Common myeloid progenitor, CD34-positive (primary cell): ENCODE data around the gene FAHD1.

Experiments
- CTCF ChIA-PET: fragments of 350-600 bp; sonication (Branson Sonifier 250); formaldehyde crosslinking; loops from one replicate; lab custom pipeline; 2021; ENCODE audit warnings: antibody characterized with exemption; lab: Charles Lee
- POLR2A ChIA-PET: fragments of 350-600 bp; sonication (Branson Sonifier 250); formaldehyde crosslinking; loops from one replicate; lab custom pipeline; 2021; ENCODE audit warnings: antibody characterized with exemption; lab: Charles Lee
- DNase-seq, 3 donors: peaks; one replicate each; pipeline versions ENCODE4 v3.0.0 to v3.0.0-alpha.2; 2013
- H3K27ac ChIP-seq, 2 experiments: 1 replicate in 1 of 2; 2 replicates in 1 of 2; pipeline ENCODE4 v1.7.0; 2013; ENCODE audit warnings: inconsistent platforms in 2 of 2, low read length in 2 of 2, mild to moderate bottlenecking in 2 of 2, low read depth in 1 of 2, moderate library complexity in 1 of 2; ENCODE audit not compliant: severe bottlenecking in 2 of 2, insufficient read depth in 1 of 2, poor library complexity in 1 of 2
- H3K27me3 ChIP-seq, 5 experiments: replicated peaks in 2 of 5; 1 replicate in 3 of 5; 2 replicates in 2 of 5; pipeline versions ENCODE4 v1.6.1 to v1.7.0; 2013; ENCODE audit warnings: low read length in 4 of 5, mild to moderate bottlenecking in 2 of 5, moderate library complexity in 2 of 5, inconsistent platforms in 1 of 5; ENCODE audit not compliant: insufficient read depth in 5 of 5, control insufficient read depth in 4 of 5
- H3K36me3 ChIP-seq, 4 experiments: 1 replicate in 2 of 4; 2 replicates in 2 of 4; pipeline versions ENCODE4 v1.6.1 to v1.7.0; 2013; ENCODE audit warnings: low read length in 3 of 4, control low read depth in 1 of 4, mild to moderate bottlenecking in 1 of 4; ENCODE audit not compliant: control insufficient read depth in 4 of 4, insufficient read depth in 4 of 4
- H3K4me1 ChIP-seq, 4 experiments: 1 replicate in 3 of 4; 2 replicates in 1 of 4; pipeline versions ENCODE4 v1.6.1 to v1.7.1; 2013; ENCODE audit warnings: low read length in 3 of 4, mild to moderate bottlenecking in 3 of 4, control low read depth in 1 of 4, inconsistent platforms in 1 of 4, moderate library complexity in 1 of 4; ENCODE audit not compliant: control insufficient read depth in 4 of 4, insufficient read depth in 4 of 4; ENCODE audit errors: control extremely low read depth in 1 of 4
- H3K4me3 ChIP-seq, 7 experiments: 1 replicate in 4 of 7; 2 replicates in 3 of 7; pipeline versions ENCODE4 v1.5.1 to v1.7.0; 2013; ENCODE audit warnings: mild to moderate bottlenecking in 7 of 7, low read length in 6 of 7, moderate library complexity in 6 of 7, inconsistent platforms in 2 of 7, low read depth in 2 of 7, control low read depth in 1 of 7; ENCODE audit not compliant: insufficient read depth in 4 of 7, control insufficient read depth in 1 of 7; ENCODE audit errors: extremely low read depth in 1 of 7
- H3K9me3 ChIP-seq, 5 experiments: 1 replicate in 4 of 5; 2 replicates in 1 of 5; pipeline versions ENCODE4 v1.6.1 to v1.7.1; 2013; ENCODE audit warnings: low read length in 4 of 5, mild to moderate bottlenecking in 2 of 5, inconsistent platforms in 1 of 5, low read depth in 1 of 5, moderate library complexity in 1 of 5; ENCODE audit not compliant: control insufficient read depth in 4 of 5, insufficient read depth in 2 of 5; ENCODE audit errors: control extremely low read depth in 1 of 5
- WGBS: methylation state at CpG from one replicate; pipeline ENCODE4 v1.1.5; 2013; ENCODE audit not compliant: insufficient coverage; 5-methylcytosine and 5-hydroxymethylcytosine counted together

Gene FAHD1

DNA sequence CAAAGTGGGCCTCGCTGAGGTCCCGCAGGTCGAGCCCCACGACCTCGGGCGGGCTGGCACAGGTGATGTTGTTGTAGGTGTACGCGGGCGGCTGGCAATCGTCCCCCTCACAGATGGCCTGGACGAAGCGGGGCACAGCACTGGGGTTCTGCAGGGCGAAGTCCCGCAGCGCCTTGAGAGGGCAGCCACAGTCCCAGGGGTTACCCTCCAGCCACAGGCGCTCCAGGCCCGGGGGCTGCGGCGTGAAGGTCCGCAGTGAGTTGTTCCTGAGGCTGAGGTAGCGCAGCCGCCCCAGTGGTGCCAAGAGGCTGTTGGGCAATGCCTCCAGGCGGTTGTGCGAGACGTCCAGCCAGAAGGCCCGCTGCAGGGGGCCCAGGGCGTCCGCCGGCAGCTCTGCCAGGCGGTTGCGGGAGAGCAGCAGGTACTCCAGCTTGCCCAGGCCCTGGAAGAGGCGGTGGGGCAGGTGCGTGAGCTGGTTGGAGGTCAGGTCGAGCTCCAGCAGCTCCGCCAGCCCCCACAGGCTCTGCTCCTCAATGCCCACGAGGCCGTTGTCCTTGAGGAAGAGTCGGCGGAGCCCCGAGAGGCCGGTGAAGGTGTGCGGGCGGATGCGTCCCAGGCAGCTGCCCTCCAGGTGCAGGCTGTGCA, 36.3 kb upstream of the FAHD1 start:
- H3K9me3 ChIP-seq = no peaks in the 10 kb centered on the region
- ChIA-PET CTCF (interaction anchor here (0.8 kb wide), 1 partner anchor 58 kb away, joined by 3 read pairs; no protein-coding TSS in a partner anchor), POLR2A (interaction anchor here (0.8 kb wide), 1 partner anchor 36 kb away, joined by 3 read pairs; the partner anchor contains the start of gene HAGH)
- WGBS = 97% methylated on average over 40 of the region's 44 CpGs
- no peak overlapping the region for H3K27ac ChIP-seq
- DNase-seq = no peak
- peaks cover 0 to 62% (median 36%) of the 10 kb centered on the region in 4 experiments for H3K36me3 ChIP-seq
- no peak overlapping the region for H3K4me3 ChIP-seq
- H3K27me3 ChIP-seq = no peaks in the 10 kb centered on the region
- no peaks in the 10 kb centered on the region for H3K4me1 ChIP-seq

DNA sequence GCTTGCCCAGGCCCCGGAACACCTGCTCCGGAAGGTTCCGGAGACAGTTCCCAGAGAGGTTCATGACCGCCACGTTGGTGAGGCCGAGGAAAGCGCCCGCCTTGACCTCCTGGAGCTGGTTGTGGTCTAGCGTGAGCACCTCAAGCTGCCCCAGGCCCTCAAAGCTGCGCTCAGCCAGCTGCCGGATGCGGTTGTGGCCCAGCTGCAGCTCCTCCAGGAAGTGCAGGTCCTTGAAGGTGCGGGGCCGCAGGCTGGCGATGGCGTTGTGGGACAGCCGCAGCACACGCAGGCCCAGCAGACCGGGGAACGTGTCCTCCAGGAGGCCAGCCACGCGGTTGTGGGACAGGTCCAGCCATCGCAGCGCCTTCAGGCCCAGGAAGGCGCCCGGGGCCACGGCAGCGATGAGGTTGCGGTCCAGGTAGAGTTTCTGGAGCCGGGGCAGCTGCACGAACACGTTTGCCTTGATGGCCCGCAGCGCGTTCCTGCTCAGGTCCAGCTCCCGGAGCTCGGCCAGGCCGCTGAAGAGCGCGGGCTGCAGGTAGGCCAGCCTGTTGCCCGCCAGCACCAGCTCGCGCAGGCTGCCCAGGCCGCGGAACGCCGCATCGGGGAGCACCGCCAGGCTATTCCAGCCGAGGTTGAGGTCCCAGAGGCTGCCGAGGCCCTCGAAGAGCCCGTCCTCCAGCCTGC, 35.6 kb upstream of the FAHD1 start:
- no peaks in the 10 kb centered on the region for H3K4me1 ChIP-seq
- no peaks in the 10 kb centered on the region for H3K9me3 ChIP-seq
- CTCF ChIA-PET = interaction anchor here (0.8 kb wide), 1 partner anchor 57 kb away, joined by 3 read pairs; no protein-coding TSS in a partner anchor
- no peak overlapping the region for H3K4me3 ChIP-seq
- DNase-seq = no peak
- peaks cover 0 to 56% (median 32%) of the 10 kb centered on the region in 4 experiments for H3K36me3 ChIP-seq
- 97% methylated on average over 53 of the region's 53 CpGs for WGBS
- POLR2A ChIA-PET = interaction anchor here (0.8 kb wide), 1 partner anchor 35 kb away, joined by 3 read pairs; the partner anchor contains the start of gene HAGH
- no peaks in the 10 kb centered on the region for H3K27me3 ChIP-seq
- H3K27ac ChIP-seq = no peak overlapping the region

DNA sequence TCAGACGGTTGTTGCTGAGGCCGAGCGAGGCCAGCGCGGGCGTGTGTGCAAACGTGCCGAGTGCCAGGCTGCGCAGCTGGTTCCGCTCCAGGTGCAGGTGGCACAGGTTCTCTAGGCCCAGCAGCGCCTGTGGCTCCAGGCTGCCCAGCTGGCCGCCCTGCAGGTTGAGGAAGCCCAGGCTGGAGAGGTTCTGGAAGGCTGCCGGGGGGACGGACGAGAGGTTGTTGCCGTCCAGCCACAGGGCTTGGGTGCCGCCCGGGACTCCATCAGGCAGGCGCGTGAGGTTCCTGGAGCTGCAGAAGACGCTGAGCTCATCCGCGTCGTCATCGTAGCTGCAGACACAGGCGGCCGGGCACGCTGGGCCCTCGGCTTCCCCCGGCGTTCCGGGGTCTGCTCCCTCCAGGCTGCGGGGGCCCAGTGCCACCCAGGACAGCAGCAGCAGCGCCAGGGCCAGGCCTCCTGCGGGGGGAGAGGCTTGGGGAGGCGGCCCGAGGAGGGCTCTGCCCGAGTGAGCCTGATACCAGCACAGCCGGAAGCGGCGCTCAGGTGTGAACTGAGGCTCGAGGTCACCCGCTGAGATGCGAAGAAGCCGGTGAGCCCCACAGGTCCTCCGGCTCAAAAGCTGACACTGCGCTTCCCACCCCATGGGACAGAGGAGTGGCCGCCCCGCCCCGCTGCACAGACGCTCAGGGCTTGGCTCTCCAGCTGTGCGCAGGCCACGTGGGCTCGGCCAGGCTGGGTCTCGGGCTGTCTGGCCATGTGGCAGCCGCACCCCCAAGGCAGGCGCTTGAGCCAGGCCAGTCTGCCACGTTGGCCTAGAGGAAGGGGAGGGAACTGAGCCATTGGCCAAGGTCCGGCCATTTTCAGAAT, 34.8 kb upstream of the FAHD1 start:
- Histone ChIP-seq H3K4me1 (no peaks in the 10 kb centered on the region), H3K27me3 (no peaks in the 10 kb centered on the region), H3K27ac (no peak overlapping the region), H3K4me3 (no peak overlapping the region), H3K9me3 (peaks cover 0 to under 1% (median 0%) of the 10 kb centered on the region in 5 experiments), H3K36me3 (peaks cover 0 to 48% (median 27%) of the 10 kb centered on the region in 4 experiments)
- ChIA-PET POLR2A (no interaction called here), CTCF (no interaction called here)
- WGBS = 96% methylated on average over 59 of the region's 59 CpGs
- no peak for DNase-seq

DNA sequence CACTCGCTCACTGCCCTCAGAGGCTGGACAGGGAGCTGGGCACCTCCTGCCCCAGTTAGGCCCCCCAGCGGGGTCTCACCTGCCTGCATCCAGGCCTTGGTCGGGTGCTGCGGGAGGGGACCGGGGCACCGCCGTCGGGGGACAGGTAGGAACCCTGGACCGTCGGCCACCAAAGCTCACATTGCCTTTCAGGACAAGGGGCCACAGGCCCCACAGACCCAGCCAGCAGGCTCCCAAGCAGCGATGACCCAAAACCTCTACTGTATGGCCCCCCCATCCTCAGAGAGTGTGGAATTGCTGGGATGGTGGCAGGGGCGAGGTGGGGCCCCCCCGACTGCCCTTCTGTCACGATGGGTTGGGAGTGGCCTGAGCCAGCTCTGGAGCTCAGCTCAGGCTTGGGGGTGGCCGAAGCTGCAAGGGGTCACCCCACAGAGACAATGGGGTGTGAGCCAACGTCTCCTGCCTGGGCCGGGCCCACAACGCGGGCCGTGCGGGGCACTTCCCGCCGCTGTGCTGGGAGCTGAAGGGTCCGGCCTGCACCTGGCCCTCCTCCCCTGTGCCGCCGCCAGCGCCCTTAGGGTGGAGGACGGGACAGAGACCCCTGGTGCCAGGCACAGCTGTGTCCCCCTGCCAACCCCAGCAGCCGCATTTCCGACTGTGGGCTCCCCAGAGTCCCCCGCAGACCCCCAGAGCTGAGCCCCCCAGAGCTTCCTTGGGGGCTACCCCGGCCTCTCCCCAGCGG, 34.0 kb upstream of the FAHD1 start:
- H3K27me3 ChIP-seq = no peaks in the 10 kb centered on the region
- H3K4me3 ChIP-seq = no peak overlapping the region
- H3K4me1 ChIP-seq = no peaks in the 10 kb centered on the region
- DNase-seq = no peak
- POLR2A ChIA-PET = no interaction called here
- H3K36me3 ChIP-seq = peaks cover 0 to 40% (median 22%) of the 10 kb centered on the region in 4 experiments
- WGBS = 97% methylated on average over 24 of the region's 33 CpGs
- H3K27ac ChIP-seq = no peak overlapping the region
- CTCF ChIA-PET = no interaction called here
- H3K9me3 ChIP-seq = peaks cover 0 to 4% (median 2%) of the 10 kb centered on the region in 5 experiments

- Histone ChIP-seq H3K36me3 (peaks cover 0 to 33% (median 16%) of the 10 kb centered on the region in 4 experiments), H3K27me3 (no peaks in the 10 kb centered on the region), H3K4me3 (no peak within 1 kb of the TSS), H3K27ac (no peak within 1 kb of the TSS), H3K4me1 (no peaks in the 10 kb centered on the region), H3K9me3 (peaks cover 0 to 6% (median 3%) of the 10 kb centered on the region in 5 experiments)
- DNase-seq = no peak
- POLR2A ChIA-PET = no interaction called here
- WGBS = 92% methylated on average over 16 of the region's 28 CpGs
- CTCF ChIA-PET = no interaction called here
Measured at GRCh38 chr16:1793578-1794220, 33.3 kb upstream of the FAHD1 start, which contains the start of gene IGFALS. TSS of gene IGFALS (minus strand) at chr16:1793705. CDS start at chr16:1793652, 53 bp downstream.

DNA sequence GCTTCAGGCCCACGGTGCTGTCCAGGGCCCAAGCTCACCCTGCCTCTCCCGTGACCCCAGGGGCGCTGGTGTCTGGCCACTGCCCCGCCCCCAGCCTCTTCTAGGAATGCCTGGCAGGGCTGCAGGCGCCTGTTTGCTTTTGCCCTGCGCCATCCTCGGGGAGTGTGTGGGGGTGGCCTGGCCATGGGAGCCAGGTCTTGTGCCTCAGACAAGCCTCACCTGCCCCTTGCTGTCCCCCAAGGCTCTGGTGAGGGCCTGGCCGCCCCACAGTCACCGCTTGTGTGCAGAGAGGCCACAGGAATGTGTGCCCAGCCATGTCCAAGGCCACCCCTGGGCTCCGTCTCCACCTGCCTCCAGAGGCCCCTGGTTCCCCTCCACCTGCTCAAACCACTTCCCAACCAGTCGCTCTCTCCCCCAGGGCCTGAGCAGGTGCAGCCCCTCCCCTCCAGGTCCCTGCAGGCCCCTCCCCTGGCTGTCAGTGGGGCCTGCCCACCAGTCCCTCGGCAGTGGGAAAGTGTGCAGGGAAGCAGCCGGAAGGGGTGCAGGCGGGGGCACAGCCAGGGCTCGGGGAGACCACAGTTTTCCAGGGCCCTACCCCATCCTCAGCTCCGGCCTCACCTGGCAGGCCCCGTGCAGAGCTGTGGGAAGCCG, 32.7 kb upstream of the FAHD1 start:
- DNase-seq = no peak
- Histone ChIP-seq H3K4me1 (no peaks in the 10 kb centered on the region), H3K27ac (no peak overlapping the region), H3K36me3 (peaks cover 0 to 27% (median 12%) of the 10 kb centered on the region in 4 experiments), H3K9me3 (peaks cover 0 to 9% (median 4%) of the 10 kb centered on the region in 5 experiments), H3K4me3 (no peak overlapping the region), H3K27me3 (no peaks in the 10 kb centered on the region)
- CTCF ChIA-PET = no interaction called here
- 86% methylated on average over 17 of the region's 18 CpGs for WGBS
- POLR2A ChIA-PET = no interaction called here
